MCF 10A (cell line): ENCODE results near the gene PPP4R1. TPM values are rescaled to one million over a fixed set of nuclear protein-coding genes. Genes with fewer than 3 reads are reported as not detected.

Experiments
- BruUV-seq: library from RNA; stranded (reverse); fragments of 400-500 nt; replicated peaks from 2 replicates; lab custom pipeline; 2021; lab: Mats Ljungman, UMichigan
- CTCF ChIA-PET: fragments of 300-600 bp; sonication (Branson Sonifier 250); formaldehyde crosslinking; extraction: SDS; loops from one replicate; lab custom pipeline; 2021; ENCODE audit warnings: antibody characterized with exemption, inconsistent platforms; lab: Yijun Ruan, JAX
- POLR2A ChIA-PET: fragments of 300-600, 350-650 bp; sonication (Branson Sonifier 250); formaldehyde crosslinking; extraction: SDS; loops from one replicate; lab custom pipeline; 2020; ENCODE audit warnings: antibody characterized with exemption, inconsistent platforms; lab: Yijun Ruan, JAX
- DNase-seq: peaks from one replicate; pipeline ENCODE4 v3.0.0-alpha.2; 2018; ENCODE audit not compliant: unreplicated experiment
- H3K27ac Mint-ChIP-seq: one replicate; pipeline ENCODE4 v1.8.0; 2022; ENCODE audit warnings: mild to moderate bottlenecking, low read depth, mixed read lengths; ENCODE audit not compliant: unreplicated experiment
- H3K27me3 Mint-ChIP-seq: one replicate; pipeline ENCODE4 v1.8.0; 2022; ENCODE audit warnings: mixed read lengths; ENCODE audit not compliant: insufficient read depth, unreplicated experiment
- H3K36me3 Mint-ChIP-seq: one replicate; pipeline ENCODE4 v1.8.0; 2022; ENCODE audit warnings: mild to moderate bottlenecking, moderate library complexity, mixed read lengths; ENCODE audit not compliant: insufficient read depth, unreplicated experiment
- H3K4me1 Mint-ChIP-seq: one replicate; pipeline ENCODE4 v1.8.0; 2022; ENCODE audit warnings: mixed read lengths; ENCODE audit not compliant: insufficient read depth, unreplicated experiment
- H3K4me3 Mint-ChIP-seq: one replicate; pipeline ENCODE4 v1.8.0; 2022; ENCODE audit warnings: mild to moderate bottlenecking, moderate library complexity, mixed read lengths; ENCODE audit not compliant: unreplicated experiment
- H3K9me3 Mint-ChIP-seq: one replicate; pipeline ENCODE4 v1.8.0; 2022; ENCODE audit warnings: mixed read lengths; ENCODE audit not compliant: unreplicated experiment
- intact Hi-C: fragments of 100-400 bp; cut with micrococcal nuclease; formaldehyde crosslinking; loops from 2 replicates; pipeline ENCODE4 v1.14.1; 2022
- total RNA-seq: library from RNA; stranded (reverse); gene quantifications from 2 replicates; pipeline ENCODE4 v1.2.3, GENCODE V29; 2022
- TF ChIP-seq, protein P1 (sequence below): fragments of 200-600 bp; IDR thresholded peaks from one replicate; pipeline ENCODE4 v1.8.0; 2022; ENCODE audit warnings: antibody characterized with exemption, mild to moderate bottlenecking; ENCODE audit not compliant: unreplicated experiment

The PPP4R1 gene
- total RNA-seq, 1 experiment from 2014 or later = 109 TPM

DNA sequence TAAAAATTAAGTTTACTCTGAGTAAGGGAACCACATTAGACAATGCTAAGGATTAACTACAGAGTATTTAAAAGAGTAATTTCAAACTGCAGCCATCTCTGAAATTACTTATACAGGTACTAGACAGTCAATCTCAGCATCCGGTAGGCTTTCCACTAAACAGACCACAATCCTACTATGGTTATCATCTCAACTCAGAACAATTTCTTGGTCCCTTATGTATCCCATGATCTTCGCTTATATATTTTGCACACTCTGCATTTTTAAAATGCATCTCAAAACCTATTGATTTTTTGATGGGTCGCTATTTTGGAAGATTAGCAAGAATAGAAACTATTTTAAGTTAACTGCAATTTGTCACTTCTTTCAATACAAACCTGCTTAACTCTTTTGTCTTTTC is 1.4 kb downstream of the PPP4R1 start:
- H3K27ac Mint-ChIP-seq = peak overlapping the region; percentile 96
- H3K9me3 Mint-ChIP-seq = no peaks in the 10 kb centered on the region
- ChIA-PET POLR2A (interaction anchor here (0.9 to 3.4 kb wide), 21 partner anchors 8 to 303 kb away, joined by 3 to 53 read pairs (median 6); partner anchors contain the start of gene VAPA), CTCF (interaction anchor here (1.0 to 3.0 kb wide), 7 partner anchors 47 to 338 kb away, joined by 4 to 20 read pairs (median 6); no protein-coding TSS in a partner anchor)
- TSS peak; percentile 60 for BruUV-seq
- no peaks in the 10 kb centered on the region for H3K27me3 Mint-ChIP-seq
- no peak for DNase-seq
- intact Hi-C loops = loop anchor here (1.0 to 10.0 kb wide), 7 partner anchors 30 to 302 kb away; partner anchors contain the start of gene VAPA
- TF ChIP-seq, protein P1, sequence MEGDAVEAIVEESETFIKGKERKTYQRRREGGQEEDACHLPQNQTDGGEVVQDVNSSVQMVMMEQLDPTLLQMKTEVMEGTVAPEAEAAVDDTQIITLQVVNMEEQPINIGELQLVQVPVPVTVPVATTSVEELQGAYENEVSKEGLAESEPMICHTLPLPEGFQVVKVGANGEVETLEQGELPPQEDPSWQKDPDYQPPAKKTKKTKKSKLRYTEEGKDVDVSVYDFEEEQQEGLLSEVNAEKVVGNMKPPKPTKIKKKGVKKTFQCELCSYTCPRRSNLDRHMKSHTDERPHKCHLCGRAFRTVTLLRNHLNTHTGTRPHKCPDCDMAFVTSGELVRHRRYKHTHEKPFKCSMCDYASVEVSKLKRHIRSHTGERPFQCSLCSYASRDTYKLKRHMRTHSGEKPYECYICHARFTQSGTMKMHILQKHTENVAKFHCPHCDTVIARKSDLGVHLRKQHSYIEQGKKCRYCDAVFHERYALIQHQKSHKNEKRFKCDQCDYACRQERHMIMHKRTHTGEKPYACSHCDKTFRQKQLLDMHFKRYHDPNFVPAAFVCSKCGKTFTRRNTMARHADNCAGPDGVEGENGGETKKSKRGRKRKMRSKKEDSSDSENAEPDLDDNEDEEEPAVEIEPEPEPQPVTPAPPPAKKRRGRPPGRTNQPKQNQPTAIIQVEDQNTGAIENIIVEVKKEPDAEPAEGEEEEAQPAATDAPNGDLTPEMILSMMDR = no peak
- peaks cover 24% of the 10 kb centered on the region for H3K36me3 Mint-ChIP-seq
- H3K4me3 Mint-ChIP-seq = peak overlapping the region; percentile 97
- H3K4me1 Mint-ChIP-seq = peaks cover 42% of the 10 kb centered on the region

GRCh38 chr18:9612215-9612830 is 2.0 kb downstream of the PPP4R1 start:
- CTCF ChIA-PET = interaction anchor here (0.6 to 3.0 kb wide), 16 partner anchors 8 to 338 kb away, joined by 3 to 20 read pairs (median 4); no protein-coding TSS in a partner anchor

DNA sequence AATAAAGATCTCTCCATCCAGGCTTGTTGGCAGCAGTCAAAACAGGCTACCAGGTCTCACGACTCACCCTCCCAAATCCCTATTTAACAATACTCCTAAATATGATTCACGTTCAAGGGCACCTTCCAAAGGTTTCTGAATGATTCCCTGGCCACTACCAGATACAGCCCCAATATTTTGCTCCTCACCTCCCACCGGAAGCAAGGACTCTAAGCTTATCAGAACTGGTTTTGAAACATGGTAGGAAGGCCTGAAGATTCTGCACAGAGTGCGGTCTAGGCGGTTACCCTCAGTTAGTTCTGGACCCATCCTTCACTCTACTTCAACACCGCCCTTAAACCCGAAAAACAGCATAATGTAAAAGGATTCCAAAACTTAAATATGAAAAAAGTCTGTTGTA is 5.2 kb downstream of the PPP4R1 start:
- Mint-ChIP-seq H3K27me3 (no peaks in the 10 kb centered on the region), H3K27ac (peak overlapping the region; percentile 88), H3K36me3 (peaks cover 38% of the 10 kb centered on the region), H3K4me3 (no peak overlapping the region), H3K4me1 (peaks cover 43% of the 10 kb centered on the region), H3K9me3 (no peaks in the 10 kb centered on the region)
- intact Hi-C loops = no loop called here
- no TSS peak for BruUV-seq
- no peak for DNase-seq
- TF ChIP-seq, protein P1 = no peak
- POLR2A ChIA-PET = interaction anchor here (0.8 to 4.2 kb wide), 12 partner anchors 10 to 306 kb away, joined by 3 to 22 read pairs (median 4); no protein-coding TSS in a partner anchor
- CTCF ChIA-PET = interaction anchor here (0.9 to 2.8 kb wide), 5 partner anchors 34 to 342 kb away, joined by 3 to 17 read pairs (median 9); no protein-coding TSS in a partner anchor

More at GRCh38 chr18:9612215-9612830, 2.0 kb downstream of the PPP4R1 start:
- Mint-ChIP-seq H3K4me3 (peak overlapping the region; percentile 97), H3K27ac (peak overlapping the region; percentile 96), H3K4me1 (peaks cover 42% of the 10 kb centered on the region), H3K9me3 (no peaks in the 10 kb centered on the region), H3K27me3 (no peaks in the 10 kb centered on the region), H3K36me3 (peaks cover 31% of the 10 kb centered on the region)
- intact Hi-C loops = loop anchor here (1.0 to 10.0 kb wide), 6 partner anchors 37 to 302 kb away; partner anchors contain the start of gene VAPA
- no TSS peak for BruUV-seq
- peak; percentile 78 for DNase-seq
- POLR2A ChIA-PET = interaction anchor here (0.5 to 3.4 kb wide), 26 partner anchors 10 to 341 kb away, joined by 3 to 53 read pairs (median 4); partner anchors contain the start of gene VAPA
- TF ChIP-seq, protein P1 = peak; percentile 73

- BruUV-seq = no TSS peak
- DNase-seq = no peak
- Mint-ChIP-seq H3K9me3 (no peaks in the 10 kb centered on the region), H3K4me1 (peaks cover 47% of the 10 kb centered on the region), H3K27ac (peak overlapping the region; percentile 88), H3K36me3 (peaks cover 38% of the 10 kb centered on the region), H3K4me3 (no peak overlapping the region), H3K27me3 (no peaks in the 10 kb centered on the region)
- ChIA-PET CTCF (interaction anchor here (0.9 to 2.8 kb wide), 5 partner anchors 11 to 113 kb away, joined by 4 to 17 read pairs (median 9); no protein-coding TSS in a partner anchor), POLR2A (interaction anchor here (0.6 to 4.2 kb wide), 14 partner anchors 10 to 473 kb away, joined by 3 to 22 read pairs (median 4); no protein-coding TSS in a partner anchor)
- TF ChIP-seq, protein P1 = no peak
- intact Hi-C loops = no loop called here
Observed at GRCh38 chr18:9608728-9609127, 5.6 kb downstream of the PPP4R1 start.
